Left lung (tissue), 10 donors: ENCODE measurements around the gene MLXIPL. TPM values are rescaled to one million over a fixed set of nuclear protein-coding genes. Genes with fewer than 3 reads are reported as not detected.
"Not testable (repeated sequence)": the region's sequence is repeated elsewhere in the genome, so short reads cannot be mapped to it uniquely, and the experiment has no call there.

Experiments used
- ATAC-seq: fragments of 200-7000 bp; cut with Tn5 transposase; one replicate; pipeline ENCODE4 v1.9.1; 2020; ENCODE audit warnings: moderate library complexity
- DNase-seq, 4 donors: peaks; one replicate each; pipeline ENCODE4 v3.0.0-alpha.2; 2013 to 2020
- H3K27ac ChIP-seq, 2 donors: fragments of 200-600 bp; sonication (generic) in 1 of 2; one replicate each; pipeline versions ENCODE4 v1.5.0 to v1.8.0; 2020 to 2021
- H3K27me3 ChIP-seq, 2 donors: fragments of 200-600 bp; sonication (generic) in 1 of 2; one replicate each; pipeline versions ENCODE4 v1.5.0 to v1.8.0; 2020 to 2021
- H3K36me3 ChIP-seq, 2 donors: fragments of 200-600 bp; sonication (generic) in 1 of 2; one replicate each; pipeline versions ENCODE4 v1.5.0 to v1.8.0; 2020 to 2021
- H3K4me1 ChIP-seq, 2 donors: fragments of 200-600 bp; one replicate each; pipeline ENCODE4 v1.8.0; 2021
- H3K4me3 ChIP-seq, 2 donors: fragments of 200-600 bp; sonication (generic) in 1 of 2; one replicate each; pipeline versions ENCODE4 v1.5.0 to v1.8.0; 2020 to 2021; ENCODE audit warnings: mild to moderate bottlenecking in 1 of 2
- H3K9me3 ChIP-seq, 2 donors: fragments of 200-600 bp; sonication (generic) in 1 of 2; one replicate each; pipeline versions ENCODE4 v1.5.0 to v1.8.0; 2020 to 2021
- intact Hi-C, 2 donors: fragments of 100-400 bp; cut with DNase I; formaldehyde crosslinking; loops; one replicate each; pipeline versions ENCODE4 v1.11.2 to v1.14.2; 2022
- polyA plus RNA-seq, 6 donors: library from polyadenylated mRNA; unstranded; fragments of 120-200 nt; gene quantifications; one replicate each; pipeline ENCODE4 v1.2.1, GENCODE V29; 2013; ENCODE audit not compliant: insufficient read length in 6 of 6
- total RNA-seq, 2 donors: library from RNA; stranded (reverse); fragmentation: NEBNext Ultra II Directional; extraction: Animal tissue kit (Norgen Biotek cat#: 25700); gene quantifications; one replicate each; pipeline ENCODE4 v1.2.1, GENCODE V29; 2021
- TF ChIP-seq, protein P1 (sequence below), 2 donors: fragments of 200-600 bp; sonication (generic) in 1 of 2; IDR thresholded peaks; one replicate each; pipeline versions ENCODE4 v1.5.0 to v1.8.0; 2021; ENCODE audit warnings: antibody characterized with exemption in 2 of 2
- donor health status: DM: no; HTN: yes; CAD: no.
- donor health status: DM: no; HTN: no; CAD: no.

MLXIPL gene
- total and polyA plus RNA-seq, 8 donors = 0.67 to 6.2 (median 2.5) TPM

DNA sequence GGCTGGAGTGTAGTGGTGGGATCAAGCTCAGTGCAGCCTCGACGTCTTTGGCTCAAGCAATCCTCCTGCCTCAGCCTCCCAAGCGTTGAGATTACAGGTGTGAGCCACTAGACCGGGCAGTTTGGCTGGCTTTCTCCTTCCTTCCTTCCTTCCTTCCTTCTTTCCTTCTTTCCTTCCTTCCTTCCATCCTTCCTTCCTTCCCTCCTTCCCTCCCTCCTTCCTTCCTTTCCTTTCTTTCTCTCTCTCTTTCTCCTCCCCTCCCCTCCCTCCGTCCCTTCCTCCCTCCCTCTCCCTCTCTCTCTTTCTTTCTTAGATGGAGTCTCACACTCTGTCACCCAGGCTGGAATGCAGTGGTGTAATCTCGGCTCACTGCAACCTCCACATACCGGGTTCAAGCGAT lies 35.7 kb upstream of the MLXIPL start:
- ATAC-seq (no peak), DNase-seq (no peak)
- TF ChIP-seq, protein P1, sequence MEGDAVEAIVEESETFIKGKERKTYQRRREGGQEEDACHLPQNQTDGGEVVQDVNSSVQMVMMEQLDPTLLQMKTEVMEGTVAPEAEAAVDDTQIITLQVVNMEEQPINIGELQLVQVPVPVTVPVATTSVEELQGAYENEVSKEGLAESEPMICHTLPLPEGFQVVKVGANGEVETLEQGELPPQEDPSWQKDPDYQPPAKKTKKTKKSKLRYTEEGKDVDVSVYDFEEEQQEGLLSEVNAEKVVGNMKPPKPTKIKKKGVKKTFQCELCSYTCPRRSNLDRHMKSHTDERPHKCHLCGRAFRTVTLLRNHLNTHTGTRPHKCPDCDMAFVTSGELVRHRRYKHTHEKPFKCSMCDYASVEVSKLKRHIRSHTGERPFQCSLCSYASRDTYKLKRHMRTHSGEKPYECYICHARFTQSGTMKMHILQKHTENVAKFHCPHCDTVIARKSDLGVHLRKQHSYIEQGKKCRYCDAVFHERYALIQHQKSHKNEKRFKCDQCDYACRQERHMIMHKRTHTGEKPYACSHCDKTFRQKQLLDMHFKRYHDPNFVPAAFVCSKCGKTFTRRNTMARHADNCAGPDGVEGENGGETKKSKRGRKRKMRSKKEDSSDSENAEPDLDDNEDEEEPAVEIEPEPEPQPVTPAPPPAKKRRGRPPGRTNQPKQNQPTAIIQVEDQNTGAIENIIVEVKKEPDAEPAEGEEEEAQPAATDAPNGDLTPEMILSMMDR (IDR thresholded peaks at IDR 0.05) = no peak
- H3K36me3 ChIP-seq = no peaks in the 10 kb centered on the region
- H3K4me3 ChIP-seq = no peak overlapping the region
- H3K4me1 ChIP-seq = no peaks in the 10 kb centered on the region
- no peak overlapping the region for H3K27ac ChIP-seq
- H3K27me3 ChIP-seq = peaks cover 0 to 21% of the 10 kb centered on the region in 2 donors
- intact Hi-C loops = no loop called here
- H3K9me3 ChIP-seq = peaks cover 0 to 8% of the 10 kb centered on the region in 2 donors

GRCh38 chr7:73655309-73655708 lies 31.0 kb upstream of the MLXIPL start:
- H3K9me3 ChIP-seq, ATAC-seq, DNase-seq, intact Hi-C loops, H3K4me1 ChIP-seq, H3K27ac ChIP-seq, H3K36me3 ChIP-seq, H3K4me3 ChIP-seq: not testable (repeated sequence)
- peaks cover 0 to 45% of the 10 kb centered on the region in 2 donors for H3K27me3 ChIP-seq

DNA sequence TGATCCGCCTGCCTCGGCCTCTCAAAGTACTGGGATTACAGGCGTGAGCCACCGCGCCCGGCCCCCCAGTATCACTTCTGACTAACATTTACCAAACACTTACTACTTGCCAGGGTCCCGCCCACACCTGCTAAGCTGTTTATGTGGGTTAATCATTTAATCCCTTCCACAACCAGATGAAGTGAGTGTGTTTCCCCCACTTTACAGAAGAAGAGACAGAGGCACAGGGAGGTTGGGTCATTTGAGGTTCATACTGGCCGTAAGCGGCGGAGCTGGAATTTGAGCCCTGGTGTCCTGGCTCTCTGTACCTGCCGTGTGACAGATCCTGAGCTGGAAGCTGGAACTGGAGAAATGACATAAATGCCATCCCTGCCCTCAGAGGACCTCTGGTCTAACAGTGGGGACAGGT lies 28.2 kb upstream of the MLXIPL start:
- intact Hi-C loops = no loop called here
- TF ChIP-seq, protein P1 (IDR thresholded peaks at IDR 0.05) = no peak
- Histone ChIP-seq H3K4me3 (no peak overlapping the region), H3K27ac (no peak overlapping the region), H3K27me3 (peaks cover 9 to 73% of the 10 kb centered on the region in 2 donors), H3K4me1 (peaks cover 0 to 7% of the 10 kb centered on the region in 2 donors), H3K9me3 (no peaks in the 10 kb centered on the region), H3K36me3 (no peaks in the 10 kb centered on the region)
- ATAC-seq = no peak
- DNase-seq = no peak

DNA sequence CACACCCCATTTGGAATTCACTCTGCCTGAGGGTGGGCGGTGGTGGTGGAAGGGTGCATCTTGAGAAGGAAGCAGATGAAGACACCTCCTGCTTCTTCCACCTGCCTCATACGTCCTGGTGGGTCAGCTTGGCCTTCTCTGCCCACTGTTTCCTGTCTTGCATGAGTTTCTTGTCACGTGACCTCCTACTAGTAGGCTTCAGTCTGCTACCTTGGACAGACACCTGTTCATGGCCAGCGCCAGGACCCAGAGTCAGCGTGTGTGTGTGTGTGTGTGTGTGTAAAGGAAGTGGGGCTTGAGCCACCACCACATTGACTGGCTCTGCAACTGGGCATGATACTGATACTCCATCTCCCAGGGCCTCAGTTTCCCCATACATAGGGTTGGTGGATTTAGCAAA lies 26.2 kb upstream of the MLXIPL start:
- intact Hi-C loops = no loop called here
- H3K9me3 ChIP-seq = no peaks in the 10 kb centered on the region
- no peaks in the 10 kb centered on the region for H3K36me3 ChIP-seq

GRCh38 chr7:73649576-73649975 lies 25.3 kb upstream of the MLXIPL start:
- H3K36me3 ChIP-seq = no peaks in the 10 kb centered on the region
- DNase-seq (no peak), ATAC-seq (no peak)
- peaks cover 0 to 8% of the 10 kb centered on the region in 2 donors for H3K4me1 ChIP-seq
- no peak overlapping the region for H3K27ac ChIP-seq
- peaks cover 18 to 95% of the 10 kb centered on the region in 2 donors for H3K27me3 ChIP-seq
- H3K4me3 ChIP-seq = no peak overlapping the region
- intact Hi-C loops = no loop called here
- no peaks in the 10 kb centered on the region for H3K9me3 ChIP-seq
- TF ChIP-seq, protein P1 (IDR thresholded peaks at IDR 0.05) = no peak

More for the DNA sequence above, 26.2 kb upstream of the MLXIPL start:
- peaks cover 18 to 87% of the 10 kb centered on the region in 2 donors for H3K27me3 ChIP-seq
- no peak for DNase-seq
- H3K27ac ChIP-seq = no peak overlapping the region
- H3K4me3 ChIP-seq = no peak overlapping the region
- peaks cover 0 to 8% of the 10 kb centered on the region in 2 donors for H3K4me1 ChIP-seq
- TF ChIP-seq, protein P1 (IDR thresholded peaks at IDR 0.05) = no peak
- no peak for ATAC-seq
